Choroid plexus epithelial cell (primary cell): ENCODE data around the gene ZFAND5.
A peak's percentile ranks its signal among the peaks of the same experiment; 100 is the strongest.

ENCODE experiments used
- DNase-seq: peaks from one replicate; pipeline ENCODE4 v3.0.0-alpha.2; 2010; ENCODE audit warnings: low read depth
- H3K4me3 ChIP-seq: 2 replicates; pipeline ENCODE4 v1.5.1; 2011; ENCODE audit warnings: low read depth, mild to moderate bottlenecking, control low read depth, low read length, moderate library complexity
- TF ChIP-seq, protein P1 (sequence below): conservative IDR thresholded peaks from 2 replicates; pipeline ENCODE4 v1.5.1; 2011; ENCODE audit warnings: low read depth, mild to moderate bottlenecking, control low read depth, inconsistent platforms, low read length, moderate library complexity

ZFAND5 gene, protein sequence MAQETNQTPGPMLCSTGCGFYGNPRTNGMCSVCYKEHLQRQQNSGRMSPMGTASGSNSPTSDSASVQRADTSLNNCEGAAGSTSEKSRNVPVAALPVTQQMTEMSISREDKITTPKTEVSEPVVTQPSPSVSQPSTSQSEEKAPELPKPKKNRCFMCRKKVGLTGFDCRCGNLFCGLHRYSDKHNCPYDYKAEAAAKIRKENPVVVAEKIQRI

DNA sequence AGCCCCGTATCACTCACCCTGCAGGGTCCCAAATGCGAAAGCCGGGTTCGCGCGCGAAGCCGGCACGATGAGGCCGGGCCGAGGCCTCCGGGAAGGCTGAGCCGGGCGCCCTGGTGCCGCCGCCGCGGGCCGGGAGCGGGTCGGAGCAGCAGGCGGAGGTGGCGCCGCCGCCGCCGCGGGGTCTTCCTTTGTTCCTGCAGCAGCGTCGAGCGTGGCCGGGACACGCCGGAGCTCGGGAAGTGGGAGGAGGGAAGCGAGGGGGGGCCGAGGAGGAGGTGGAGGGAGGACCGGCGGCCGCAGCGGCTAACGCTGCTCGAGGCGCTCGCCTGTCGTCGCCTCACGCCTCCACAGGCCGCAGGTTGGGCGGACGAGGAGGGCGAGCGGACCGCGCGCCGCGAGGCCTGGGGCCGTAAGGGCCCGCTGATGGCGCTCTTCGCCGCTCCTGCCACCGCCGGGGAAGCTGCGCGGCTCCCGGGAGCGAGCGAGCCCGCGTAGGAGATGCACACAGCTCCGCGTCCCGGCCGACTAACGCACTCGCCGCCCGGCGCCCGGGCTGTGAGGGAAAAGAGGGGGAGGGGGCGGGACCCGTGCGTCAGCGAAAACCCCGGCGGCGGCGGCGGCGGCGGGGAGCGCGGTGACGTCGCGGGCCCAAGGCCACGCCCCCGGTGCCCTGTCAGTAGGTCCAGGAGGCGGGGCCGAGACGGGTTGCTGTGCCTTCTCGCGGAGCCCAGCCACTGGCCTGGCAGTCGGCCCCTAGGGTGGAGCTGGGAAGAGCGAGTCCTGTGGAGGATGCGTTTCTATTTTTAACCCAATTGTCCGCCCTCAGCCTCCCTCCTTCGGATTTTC, at the start of gene ZFAND5:
ZFAND5 (minus strand) TSS at position 530 of the 846 bp plus-strand sequence. CDS start 4,430 bp downstream, outside the sequence.
- H3K4me3 ChIP-seq: peak within 1 kb of the TSS; percentile 81
- DNase-seq: peak; percentile 99
- TF ChIP-seq, protein P1, sequence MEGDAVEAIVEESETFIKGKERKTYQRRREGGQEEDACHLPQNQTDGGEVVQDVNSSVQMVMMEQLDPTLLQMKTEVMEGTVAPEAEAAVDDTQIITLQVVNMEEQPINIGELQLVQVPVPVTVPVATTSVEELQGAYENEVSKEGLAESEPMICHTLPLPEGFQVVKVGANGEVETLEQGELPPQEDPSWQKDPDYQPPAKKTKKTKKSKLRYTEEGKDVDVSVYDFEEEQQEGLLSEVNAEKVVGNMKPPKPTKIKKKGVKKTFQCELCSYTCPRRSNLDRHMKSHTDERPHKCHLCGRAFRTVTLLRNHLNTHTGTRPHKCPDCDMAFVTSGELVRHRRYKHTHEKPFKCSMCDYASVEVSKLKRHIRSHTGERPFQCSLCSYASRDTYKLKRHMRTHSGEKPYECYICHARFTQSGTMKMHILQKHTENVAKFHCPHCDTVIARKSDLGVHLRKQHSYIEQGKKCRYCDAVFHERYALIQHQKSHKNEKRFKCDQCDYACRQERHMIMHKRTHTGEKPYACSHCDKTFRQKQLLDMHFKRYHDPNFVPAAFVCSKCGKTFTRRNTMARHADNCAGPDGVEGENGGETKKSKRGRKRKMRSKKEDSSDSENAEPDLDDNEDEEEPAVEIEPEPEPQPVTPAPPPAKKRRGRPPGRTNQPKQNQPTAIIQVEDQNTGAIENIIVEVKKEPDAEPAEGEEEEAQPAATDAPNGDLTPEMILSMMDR: no peak

DNA sequence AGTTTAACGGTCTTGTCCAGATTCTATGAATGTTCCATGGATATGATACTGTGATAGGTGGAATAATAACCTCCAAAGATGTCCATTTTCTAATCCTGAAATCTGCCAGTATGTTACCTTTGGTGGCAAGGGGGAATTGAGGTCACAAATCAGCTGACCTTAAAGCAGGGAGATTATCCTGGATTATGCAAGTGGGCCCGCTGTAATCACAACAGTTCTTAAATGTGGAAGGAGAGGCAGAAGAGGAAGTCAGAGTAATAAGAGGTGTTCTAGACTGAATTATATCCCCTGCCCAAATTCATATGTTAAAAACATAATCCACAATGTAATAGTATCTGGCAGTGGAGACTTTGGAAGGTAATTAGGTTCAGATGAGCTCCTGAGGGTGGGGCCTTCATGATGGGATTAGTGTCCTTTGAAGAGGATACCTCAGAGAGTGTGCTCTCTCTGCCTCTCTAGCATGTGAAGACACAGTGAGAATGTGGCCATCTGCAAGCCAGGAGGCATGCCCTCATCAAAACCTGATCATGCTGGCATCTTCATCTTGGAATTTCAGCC, 47.6 kb upstream of the ZFAND5 start:
- TF ChIP-seq, protein P1: no peak
- no peak for DNase-seq
- no peak overlapping the region for H3K4me3 ChIP-seq

DNA sequence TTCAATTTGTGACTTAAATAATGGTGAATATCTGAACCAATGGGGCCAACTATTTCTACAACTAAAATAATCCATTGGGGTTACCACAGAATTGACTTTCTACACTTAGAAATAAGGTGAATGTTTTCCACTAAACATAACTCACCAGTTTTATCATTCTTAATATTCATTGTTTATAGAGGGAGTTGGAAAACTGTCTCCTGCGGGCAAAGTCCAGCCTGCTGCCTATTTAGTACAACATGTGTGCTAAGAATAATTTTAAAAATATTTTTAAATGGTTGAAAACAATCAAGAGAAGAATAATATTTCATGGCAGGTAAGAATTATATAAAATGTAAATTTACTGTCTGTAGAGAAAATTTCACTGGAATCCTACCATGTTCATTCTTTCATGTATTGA, 45.2 kb upstream of the ZFAND5 start:
- DNase-seq: no peak
- H3K4me3 ChIP-seq: no peak overlapping the region
- TF ChIP-seq, protein P1: no peak

DNA sequence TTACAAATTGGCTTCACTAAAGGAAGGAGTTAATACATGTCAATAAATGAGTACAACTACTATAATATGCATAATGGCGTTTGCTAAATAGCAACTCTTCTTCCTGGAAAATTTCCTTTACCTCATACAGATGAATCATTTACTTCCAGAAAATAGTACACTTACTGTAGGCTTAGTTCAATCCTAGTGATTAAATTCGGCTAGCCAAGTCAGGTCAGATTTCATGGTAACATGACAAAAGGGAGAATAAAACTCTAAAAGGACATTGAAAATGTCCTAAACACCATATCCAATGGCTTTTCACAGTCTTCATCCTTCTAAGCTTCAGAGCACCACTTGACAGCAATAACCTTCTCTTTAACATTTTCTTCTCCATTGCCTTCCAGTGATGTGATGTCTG, 42.1 kb upstream of the ZFAND5 start:
- TF ChIP-seq, protein P1: no peak
- no peak overlapping the region for H3K4me3 ChIP-seq
- no peak for DNase-seq

DNA sequence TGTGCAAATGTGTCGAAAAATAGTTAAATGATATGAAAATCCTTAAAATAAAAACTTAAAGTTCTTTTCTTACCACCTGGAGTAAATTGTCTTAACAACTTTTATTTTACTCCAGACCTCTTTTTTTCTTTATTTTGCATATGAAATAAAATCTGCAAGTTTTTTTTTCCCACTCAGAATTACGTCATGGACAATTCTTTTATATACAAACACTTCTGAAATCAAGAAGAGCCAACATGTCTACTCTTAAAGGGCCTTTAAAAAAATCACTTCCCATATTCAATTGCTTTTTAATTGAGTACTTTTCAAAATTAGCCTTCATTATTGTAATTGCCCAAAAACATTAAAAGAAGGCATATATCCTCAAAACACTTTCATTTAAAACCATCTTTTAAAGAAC, 37.7 kb upstream of the ZFAND5 start:
- TF ChIP-seq, protein P1: no peak
- DNase-seq: no peak

DNA sequence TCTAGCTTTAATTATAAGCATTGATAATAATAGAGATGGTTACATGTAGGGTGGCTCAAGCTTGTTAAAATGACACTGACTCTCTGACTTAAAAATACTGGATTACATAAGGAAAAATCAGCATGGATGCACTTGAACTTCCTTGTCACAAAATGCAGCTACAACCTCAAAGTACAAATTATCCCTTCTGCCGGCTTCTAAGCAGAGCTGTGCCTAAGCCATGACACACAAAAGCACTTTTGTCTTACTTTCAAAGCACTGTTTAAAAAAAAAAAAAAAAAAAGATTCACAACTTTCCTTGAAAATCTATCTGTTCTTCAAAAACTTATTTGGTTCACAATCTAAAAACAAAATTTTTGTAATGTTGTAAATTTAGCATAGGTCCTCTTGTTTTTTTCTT, 36.4 kb upstream of the ZFAND5 start:
- H3K4me3 ChIP-seq: no peak overlapping the region
- no peak for DNase-seq
- TF ChIP-seq, protein P1: no peak

More for the DNA sequence above, 37.7 kb upstream of the ZFAND5 start:
- H3K4me3 ChIP-seq: no peak overlapping the region
